HG03439 (cell line): Measurements from ENCODE around the gene OR7C1.
"Not testable (repeated sequence)": the region's sequence is repeated elsewhere in the genome, so short reads cannot be mapped to it uniquely, and the experiment has no call there.

Source experiments
- ATAC-seq: cut with Tn5 transposase; IDR thresholded peaks from one replicate; pipeline ENCODE4 v1.9.1; 2021; ENCODE audit warnings: mild to moderate bottlenecking, moderate library complexity; ENCODE audit not compliant: unreplicated experiment

The OR7C1 gene

GRCh38 chr19:14835011-14835410 lies at the start of gene OR7C1, which contains the start of gene OR7A5:
Gene OR7C1 (minus strand): TSS chr19:14835185. CDS start chr19:14800136, 35,049 bp downstream.
Gene OR7A5 (minus strand): TSS chr19:14835185. CDS start chr19:14828241, 6,944 bp downstream.
- ATAC-seq, result no peak

- no peak for ATAC-seq
These were observed 36.7 kb upstream of the OR7C1 start for GRCh38 chr19:14871619-14872230.

- ATAC-seq, result no peak
These were observed 33.5 kb upstream of the OR7C1 start for GRCh38 chr19:14868497-14868896.

- no peak for ATAC-seq
These were observed 13.8 kb upstream of the OR7C1 start, which contains the start of gene OR7A10 for GRCh38 chr19:14848822-14849221. Gene OR7A10 (minus strand): TSS chr19:14848922. CDS start chr19:14841877, 7,045 bp downstream.

GRCh38 chr19:14843578-14843977 lies 8.6 kb upstream of the OR7C1 start:
- no peak for ATAC-seq

- ATAC-seq, result no peak
These were observed 8.2 kb upstream of the OR7C1 start for GRCh38 chr19:14843169-14843568.

GRCh38 chr19:14840206-14840605 lies 5.2 kb upstream of the OR7C1 start:
- ATAC-seq, result no peak

- no peak for ATAC-seq
These were observed 2.4 kb upstream of the OR7C1 start for GRCh38 chr19:14837391-14837790.

GRCh38 chr19:14830702-14831101 lies 4.3 kb downstream of the OR7C1 start:
- ATAC-seq, result no peak

GRCh38 chr19:14826006-14826405 lies 9.0 kb downstream of the OR7C1 start:
- no peak for ATAC-seq

GRCh38 chr19:14821937-14822336 lies 13.0 kb downstream of the OR7C1 start:
- no peak for ATAC-seq

GRCh38 chr19:14818588-14818987 lies 16.4 kb downstream of the OR7C1 start:
- ATAC-seq, result no peak

GRCh38 chr19:14817052-14817451 lies 17.9 kb downstream of the OR7C1 start:
- no peak for ATAC-seq

- ATAC-seq, result no peak
These were observed 19.9 kb downstream of the OR7C1 start for GRCh38 chr19:14814982-14815652.

- ATAC-seq, result no peak
These were observed 25.5 kb downstream of the OR7C1 start for GRCh38 chr19:14809272-14810057.

- no peak for ATAC-seq
These were observed 30.2 kb downstream of the OR7C1 start for GRCh38 chr19:14804765-14805164.

GRCh38 chr19:14798760-14799159 lies 36.2 kb downstream of the OR7C1 start:
- no peak for ATAC-seq

GRCh38 chr19:14796021-14796420 lies 39.0 kb downstream of the OR7C1 start:
- no peak for ATAC-seq

- no peak for ATAC-seq
These were observed 39.8 kb downstream of the OR7C1 start for GRCh38 chr19:14795078-14795721.

- ATAC-seq, result not testable (repeated sequence)
These were observed 42.7 kb downstream of the OR7C1 start for GRCh38 chr19:14792250-14792649.

- ATAC-seq, result no peak
These were observed 48.5 kb downstream of the OR7C1 start for GRCh38 chr19:14786421-14786851.
